Measurements from ENCODE around the gene AMIGO1. TPM values are rescaled to one million over a fixed set of nuclear protein-coding genes. Genes with fewer than 3 reads are reported as not detected.

AMIGO1 gene
- total and polyA plus RNA-seq, 10 of the 15 experiments (the other 5 are each of a cell fraction or from before 2014, with no cell fraction given): 0.02 to 0.28 (median 0.08) TPM; not detected in 1

DNA sequence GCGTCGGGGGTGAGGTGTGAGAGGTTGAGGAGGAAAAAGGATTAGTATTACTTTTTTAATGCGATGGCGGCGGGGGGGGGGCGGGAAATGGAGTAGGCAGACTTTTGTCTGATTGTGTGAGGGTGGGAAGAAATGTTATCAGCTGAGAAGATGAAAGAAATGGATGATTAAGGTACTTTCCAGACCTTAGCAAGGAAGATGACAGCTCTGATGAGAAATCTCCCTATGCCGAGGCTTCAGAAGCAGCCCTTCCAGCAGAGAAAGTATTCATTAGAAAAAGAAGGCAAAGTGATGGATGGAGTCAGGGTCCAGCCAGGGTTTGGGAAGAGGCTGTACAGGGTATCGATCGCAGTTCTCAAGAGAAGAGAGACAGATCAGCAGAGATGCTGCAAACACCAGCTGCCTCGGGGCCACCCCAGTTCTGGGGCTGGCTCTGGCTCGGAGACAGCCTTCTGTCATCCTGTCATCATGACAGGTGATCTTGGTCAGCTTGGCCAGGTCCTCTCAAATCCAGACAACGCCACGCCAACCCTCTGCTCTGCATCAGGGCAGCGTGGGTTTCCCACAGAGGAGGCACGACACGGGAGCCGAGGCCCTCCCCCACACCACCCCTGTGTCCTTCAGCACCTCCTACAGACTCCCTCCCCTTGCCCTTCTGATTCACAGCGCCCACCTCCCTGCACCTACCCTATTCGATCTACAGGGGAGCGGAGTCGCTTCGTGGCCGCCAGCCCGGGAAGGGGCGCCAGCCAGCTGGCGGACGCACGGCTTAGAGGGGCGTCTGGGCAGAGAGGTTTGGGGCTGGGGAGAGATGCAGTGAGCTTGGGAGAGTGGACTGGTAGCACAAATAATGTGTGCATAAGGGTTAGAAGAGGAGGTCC is 26.5 kb downstream of the AMIGO1 start:
- Histone ChIP-seq H3K9ac (ENCODE audit: control insufficient read depth, insufficient read depth, low read length) (no peak overlapping the region), H2AFZ (ENCODE audit: control insufficient read depth, low read depth, low read length) (peak overlapping the region; percentile 83), H3K79me2 (ENCODE audit: control insufficient read depth, insufficient read depth, low read length) (peaks cover 9% of the 10 kb centered on the region), H3K36me3 (ENCODE audit: control insufficient read depth in 2 of 2, insufficient read depth in 2 of 2, low read length in 1 of 2) (no peaks in the 10 kb centered on the region; a peak in 2 of 4 replicates), H3K27ac (ENCODE audit: control insufficient read depth, insufficient read depth) (no peak overlapping the region), H3K4me1 (ENCODE audit: control insufficient read depth, insufficient read depth, low read length) (peaks cover 10% of the 10 kb centered on the region), H3K9me3 (replicated peaks; ENCODE audit: control insufficient read depth, insufficient read depth, low read length) (no peaks in the 10 kb centered on the region), H3K4me3 (peak overlapping the region; percentile 74), H4K20me1 (ENCODE audit: control insufficient read depth, insufficient read depth) (no peaks in the 10 kb centered on the region), H3K4me2 (ENCODE audit: control insufficient read depth, insufficient read depth) (peak overlapping the region; percentile 99), H3K27me3 (replicated peaks in 1 of 2; ENCODE audit: control insufficient read depth in 2 of 2, insufficient read depth in 2 of 2, low read length in 1 of 2) (peaks cover 0 to 3% of the 10 kb centered on the region in 2 experiments; a peak in 3 of 4 replicates)
- DNase-seq (ENCODE audit: low read depth, low spot score) (no peak), ATAC-seq (peak; percentile 46), FAIRE-seq (peak; percentile 78)
- intact Hi-C loops (cut with micrococcal nuclease; ENCODE audit: unreplicated experiment): loop anchor here (1.0 kb wide), 1 partner anchor 57 kb away; the partner anchor contains the start of gene PSMA5
- TF ChIP-seq NKRF (conservative IDR thresholded peaks at IDR 0.05) (0 out of 2 replicates have a peak, but pooled peaks have one; percentile 22), SMARCA5 (IDR thresholded peaks at IDR 0.05) (0 out of 2 replicates have a peak, but pooled peaks have one; percentile 9), HDGF (IDR thresholded peaks at IDR 0.05) (peak; percentile 78; the same call in 1 of the 2 replicates), EGR1 (IDR thresholded peaks at IDR 0.05; ENCODE audit: borderline replicate concordance in 1 of 2, low read depth in 2 of 2, low read length in 2 of 2) (0 out of 3 replicates have a peak, but pooled peaks of 1 of the 2 experiments have one; percentile 0)
- TF ChIP-seq, protein P1, sequence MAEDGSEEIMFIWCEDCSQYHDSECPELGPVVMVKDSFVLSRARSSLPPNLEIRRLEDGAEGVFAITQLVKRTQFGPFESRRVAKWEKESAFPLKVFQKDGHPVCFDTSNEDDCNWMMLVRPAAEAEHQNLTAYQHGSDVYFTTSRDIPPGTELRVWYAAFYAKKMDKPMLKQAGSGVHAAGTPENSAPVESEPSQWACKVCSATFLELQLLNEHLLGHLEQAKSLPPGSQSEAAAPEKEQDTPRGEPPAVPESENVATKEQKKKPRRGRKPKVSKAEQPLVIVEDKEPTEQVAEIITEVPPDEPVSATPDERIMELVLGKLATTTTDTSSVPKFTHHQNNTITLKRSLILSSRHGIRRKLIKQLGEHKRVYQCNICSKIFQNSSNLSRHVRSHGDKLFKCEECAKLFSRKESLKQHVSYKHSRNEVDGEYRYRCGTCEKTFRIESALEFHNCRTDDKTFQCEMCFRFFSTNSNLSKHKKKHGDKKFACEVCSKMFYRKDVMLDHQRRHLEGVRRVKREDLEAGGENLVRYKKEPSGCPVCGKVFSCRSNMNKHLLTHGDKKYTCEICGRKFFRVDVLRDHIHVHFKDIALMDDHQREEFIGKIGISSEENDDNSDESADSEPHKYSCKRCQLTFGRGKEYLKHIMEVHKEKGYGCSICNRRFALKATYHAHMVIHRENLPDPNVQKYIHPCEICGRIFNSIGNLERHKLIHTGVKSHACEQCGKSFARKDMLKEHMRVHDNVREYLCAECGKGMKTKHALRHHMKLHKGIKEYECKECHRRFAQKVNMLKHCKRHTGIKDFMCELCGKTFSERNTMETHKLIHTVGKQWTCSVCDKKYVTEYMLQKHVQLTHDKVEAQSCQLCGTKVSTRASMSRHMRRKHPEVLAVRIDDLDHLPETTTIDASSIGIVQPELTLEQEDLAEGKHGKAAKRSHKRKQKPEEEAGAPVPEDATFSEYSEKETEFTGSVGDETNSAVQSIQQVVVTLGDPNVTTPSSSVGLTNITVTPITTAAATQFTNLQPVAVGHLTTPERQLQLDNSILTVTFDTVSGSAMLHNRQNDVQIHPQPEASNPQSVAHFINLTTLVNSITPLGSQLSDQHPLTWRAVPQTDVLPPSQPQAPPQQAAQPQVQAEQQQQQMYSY (CRISPR knock-in tag; IDR thresholded peaks at IDR 0.05): no peak
- ChIA-PET SMC1A (ENCODE audit: uncharacterized antibody, unreplicated experiment) (interaction anchor here (0.6 to 5.0 kb wide), 5 partner anchors 22 to 63 kb away, joined by 3 to 55 read pairs (median 3); no protein-coding TSS in a partner anchor), CTCF (interaction anchor here (0.7 to 5.7 kb wide), 9 partner anchors 7 to 734 kb away, joined by 3 to 91 read pairs (median 3); partner anchors contain the start of genes AHCYL1, CYB561D1 and PSRC1), RAD21 (ENCODE audit: unreplicated experiment) (interaction anchor here (0.7 to 2.2 kb wide), 10 partner anchors 23 to 502 kb away, joined by 3 to 21 read pairs (median 4); partner anchors contain the start of genes AHCYL1 and GNAI3), POLR2A (interaction anchor here (0.6 to 4.8 kb wide), 13 partner anchors 10 to 383 kb away, joined by 3 to 26 read pairs (median 4); partner anchors contain the start of genes GNAI3 and PSMA5)
- 9% methylated on average over 22 of the region's 29 CpGs for WGBS (ENCODE audit: insufficient coverage, insufficient replicate concordance, low lambda C conversion rate, missing lambda C conversion rate)
- BruUV-seq (replicated peaks): no TSS peak
- in situ Hi-C loops (cut with MboI): no loop called here
